Left lobe of liver (tissue), 2 donors: ENCODE measurements around the gene DNAJC9. TPM values are rescaled to one million over a fixed set of nuclear protein-coding genes. Genes with fewer than 3 reads are reported as not detected.
"Not testable (repeated sequence)": the region's sequence is repeated elsewhere in the genome, so short reads cannot be mapped to it uniquely, and the experiment has no call there.

Experiments used
- ATAC-seq: fragments of 200-7000 bp; cut with Tn5 transposase; one replicate; pipeline ENCODE4 v1.9.1; 2020; ENCODE audit warnings: mild to moderate bottlenecking, moderate library complexity
- DNase-seq: peaks from one replicate; pipeline ENCODE4 v3.0.0-alpha.2; 2020; ENCODE audit warnings: low spot score
- total RNA-seq: library from RNA; stranded (reverse); gene quantifications from one replicate; pipeline ENCODE4 v1.2.1, GENCODE V29; 2021
- donor health status: DM: no; HTN: no; CAD: no; lungs with moderate emphysema.
- donor health status: DM: no; HTN: yes; CAD: no.

DNAJC9 gene
- 5.8 TPM for total RNA-seq

- peak; percentile 98 for DNase-seq
Observed at GRCh38 chr10:73246646-73247508, at the start of gene DNAJC9. TSS of gene DNAJC9 (minus strand) at chr10:73247255. CDS start at chr10:73247189, 66 bp downstream.

GRCh38 chr10:73293461-73293860 lies 46.4 kb upstream of the DNAJC9 start:
- ATAC-seq (no peak), DNase-seq (no peak)

More at GRCh38 chr10:73246646-73247508, at the start of gene DNAJC9:
- peak; percentile 91 for ATAC-seq

GRCh38 chr10:73289958-73290357 lies 42.9 kb upstream of the DNAJC9 start:
- no peak for DNase-seq
- no peak for ATAC-seq

GRCh38 chr10:73287441-73287840 lies 40.4 kb upstream of the DNAJC9 start:
- no peak for ATAC-seq
- no peak for DNase-seq

GRCh38 chr10:73281097-73281496 lies 34.0 kb upstream of the DNAJC9 start:
- no peak for ATAC-seq
- no peak for DNase-seq

GRCh38 chr10:73264423-73264822 lies 17.4 kb upstream of the DNAJC9 start:
- ATAC-seq (no peak), DNase-seq (no peak)

GRCh38 chr10:73263693-73264347 lies 16.8 kb upstream of the DNAJC9 start:
- ATAC-seq (peak; percentile 61), DNase-seq (no peak)

GRCh38 chr10:73262880-73263555 lies 16.0 kb upstream of the DNAJC9 start:
- DNase-seq: no peak
- ATAC-seq: no peak

- DNase-seq: no peak
- ATAC-seq: no peak
Observed at GRCh38 chr10:73262105-73262730, 15.2 kb upstream of the DNAJC9 start.

- ATAC-seq (no peak), DNase-seq (no peak)
Observed at GRCh38 chr10:73261362-73261995, 14.4 kb upstream of the DNAJC9 start.

GRCh38 chr10:73258612-73259011 lies 11.6 kb upstream of the DNAJC9 start:
- not testable (repeated sequence) for ATAC-seq, DNase-seq

GRCh38 chr10:73253225-73253555 lies 6.1 kb upstream of the DNAJC9 start:
- ATAC-seq (peak; percentile 6), DNase-seq (no peak)

- peak; percentile 97 for DNase-seq
- peak; percentile 97 for ATAC-seq
Observed at GRCh38 chr10:73252445-73253224, 5.6 kb upstream of the DNAJC9 start, which contains the start of gene MRPS16. TSS of gene MRPS16 (minus strand) at chr10:73252644. CDS start at chr10:73252482, 162 bp downstream.

GRCh38 chr10:73251683-73252444 lies 4.8 kb upstream of the DNAJC9 start:
- peak; percentile 57 for ATAC-seq
- DNase-seq: no peak

- DNase-seq (no peak), ATAC-seq (no peak)
Observed at GRCh38 chr10:73248259-73248724, 1.2 kb upstream of the DNAJC9 start.

GRCh38 chr10:73247509-73248258 lies 629 bp upstream of the DNAJC9 start:
- DNase-seq (no peak), ATAC-seq (no peak)

GRCh38 chr10:73246322-73246645 lies 771 bp downstream of the DNAJC9 start:
- ATAC-seq: no peak
- DNase-seq: no peak

GRCh38 chr10:73244866-73245477 lies 2.1 kb downstream of the DNAJC9 start:
- ATAC-seq (no peak), DNase-seq (no peak)
